ENCODE data around the gene GPAM. TPM values are rescaled to one million over a fixed set of nuclear protein-coding genes. Genes with fewer than 3 reads are reported as not detected.

Gene GPAM
- total and polyA plus RNA-seq, 9 of the 15 experiments (the other 6 are each of a cell fraction or from before 2014, with no cell fraction given): 3.5 to 7.5 (median 5.5) TPM

GRCh38 chr10:112210666-112211065 is 27.1 kb upstream of the GPAM start:
- intact Hi-C loops (cut with micrococcal nuclease): no loop called here
- Histone ChIP-seq H3K27ac (ENCODE audit: extremely low read depth, low read depth, low read length) (no peak overlapping the region), H3K36me3 (ENCODE audit: control insufficient read depth, insufficient read depth, low read length) (no peaks in the 10 kb centered on the region), H3K9me3 (replicated peaks; ENCODE audit: control insufficient read depth, insufficient read depth, low read depth, low read length) (no peaks in the 10 kb centered on the region), H3K4me2 (ENCODE audit: insufficient read depth, low read length) (no peak overlapping the region), H3K79me2 (ENCODE audit: control insufficient read depth, insufficient read depth, low read length) (no peaks in the 10 kb centered on the region), H3K27me3 (ENCODE audit: control insufficient read depth in 2 of 2, insufficient read depth in 2 of 2, low read length in 2 of 2) (peaks cover 0 to 40% of the 10 kb centered on the region in 2 experiments; a peak in 4 of 5 replicates), H2AFZ (ENCODE audit: low read depth, low read length) (no peak overlapping the region), H3K4me1 (replicated peaks in 1 of 2; ENCODE audit: control insufficient read depth in 2 of 2, insufficient read depth in 2 of 2, low read length in 2 of 2) (no peaks in the 10 kb centered on the region; a peak in 1 of 5 replicates), H4K20me1 (replicated peaks; ENCODE audit: control insufficient read depth, insufficient read depth, low read length) (no peaks in the 10 kb centered on the region), H3K4me3 (no peak overlapping the region), H3K9ac (ENCODE audit: insufficient read depth in 1 of 2, low read depth in 2 of 2, low read length in 2 of 2) (no peak overlapping the region), H3K9me1 (ENCODE audit: control insufficient read depth, insufficient read depth, low read length) (no peaks in the 10 kb centered on the region)
- ATAC-seq (no peak), FAIRE-seq (no peak), DNase-seq (ENCODE audit: extremely low read depth in 1 of 4, low spot score in 3 of 4) (no peak)
- POLR2A ChIA-PET: interaction anchor here (1.0 kb wide), 1 partner anchor 15 kb away, joined by 3 read pairs; no protein-coding TSS in a partner anchor
- in situ Hi-C loops (cut with MboI): no loop called here
- TF ChIP-seq ZNF274 (IDR thresholded peaks at IDR 0.05; ENCODE audit: borderline replicate concordance, low read depth, low read length): no peak
- no peak for TF ChIP-seq NUFIP1 (IDR thresholded peaks at IDR 0.05; ENCODE audit: partially characterized antibody)
- no peak for TF ChIP-seq RBBP5 (IDR thresholded peaks at IDR 0.05; ENCODE audit: borderline replicate concordance, insufficient read depth, low read length, poor library complexity, severe bottlenecking)
- TF ChIP-seq JUND (IDR thresholded peaks at IDR 0.05; ENCODE audit: borderline replicate concordance, low read depth, low read length): no peak
- no peak for TF ChIP-seq JUND (tag; IDR thresholded peaks at IDR 0.05; ENCODE audit: borderline replicate concordance, low read depth, low read length)
- TF ChIP-seq NR3C1 (CRISPR knock-in tag; IDR thresholded peaks at IDR 0.05): no peak
- TF ChIP-seq SETDB1 (IDR thresholded peaks at IDR 0.05; ENCODE audit: low read length): no peak
- no peak for TF ChIP-seq RBM17 (IDR thresholded peaks at IDR 0.05; ENCODE audit: borderline replicate concordance, low read depth, low read length)
- TF ChIP-seq ZNF253 (CRISPR knock-in tag; conservative IDR thresholded peaks at IDR 0.05): no peak
- TF ChIP-seq ZNF717 (CRISPR knock-in tag; IDR thresholded peaks at IDR 0.05): no peak
- no peak for TF ChIP-seq CHCHD3 (CRISPR knock-in tag; IDR thresholded peaks at IDR 0.05)
- no peak for TF ChIP-seq FOSL1 (tag; conservative IDR thresholded peaks at IDR 0.05)
- TF ChIP-seq STAT6 (CRISPR knock-in tag; IDR thresholded peaks at IDR 0.05): no peak
- no peak for TF ChIP-seq ZC3H4 (CRISPR knock-in tag; IDR thresholded peaks at IDR 0.05; ENCODE audit: borderline replicate concordance)
- no peak for TF ChIP-seq FOXM1 (IDR thresholded peaks at IDR 0.05; ENCODE audit: low read depth)
- TF ChIP-seq FOXM1 (CRISPR knock-in tag; IDR thresholded peaks at IDR 0.05; ENCODE audit: low read depth): no peak
- no peak for TF ChIP-seq RFX5 (IDR thresholded peaks at IDR 0.05; ENCODE audit: low read depth, low read length)
- TF ChIP-seq MNT (conservative IDR thresholded peaks at IDR 0.05): no peak
- BruUV-seq (replicated peaks): no TSS peak
- CTCF ChIA-PET (ENCODE audit: low intra/inter-chr PET ratio): no interaction called here
- WGBS (ENCODE audit: insufficient coverage, low coverage, missing lambda C conversion rate): 0% methylated on average over 4 of the region's 4 CpGs

Measured in K562 (cell line).